HepG2 (cell line): ENCODE measurements around the gene PIK3R4. TPM values are rescaled to one million over a fixed set of nuclear protein-coding genes. Genes with fewer than 3 reads are reported as not detected.

Source experiments
- ATAC-seq: fragments of 200-7000 bp; cut with Tn5 transposase; 3 replicates; pipeline ENCODE4 v1.9.1; 2020; ENCODE audit warnings: mild to moderate bottlenecking, moderate library complexity
- BruUV-seq: library from RNA; stranded (reverse); fragments of 400-500 nt; replicated peaks from 2 replicates; lab custom pipeline; 2021; lab: Mats Ljungman, UMichigan
- CTCF ChIA-PET: fragments of 300-600 bp; formaldehyde crosslinking; extraction: SDS; loops from one replicate; lab custom pipeline; 2021; ENCODE audit warnings: low total read pairs, inconsistent platforms, low intra/inter-chr PET ratio; lab: Yijun Ruan, JAX
- POLR2A ChIA-PET: fragments of 350-600 bp; sonication (Branson Sonifier 250); formaldehyde crosslinking; loops from one replicate; lab custom pipeline; 2020; ENCODE audit warnings: antibody characterized with exemption, inconsistent platforms; lab: Yijun Ruan, JAX
- DNase-seq: peaks from one replicate; pipeline ENCODE4 v3.0.0-alpha.2; 2015; ENCODE audit warnings: low spot score
- FAIRE-seq: peaks from 3 replicates; lab custom pipeline; 2011; peaks lifted over from hg19 to GRCh38; lab: Jason Lieb, UNC
- H2AFZ ChIP-seq: one replicate; pipeline ENCODE4 v1.6.1; 2011; ENCODE audit warnings: low read length, inconsistent platforms
- H3K27ac ChIP-seq: fragments of 300-600 bp; 3 replicates; pipeline ENCODE4 v1.8.0; 2011; ENCODE audit warnings: mixed run types, mild to moderate bottlenecking, mixed read lengths, low read length, inconsistent platforms; ENCODE audit not compliant: insufficient read depth; ENCODE audit errors: extremely low read length
- H3K27me3 ChIP-seq, 2 experiments: fragments of 200-600 bp in 1 of 2; 2 replicates in 1 of 2; 3 replicates in 1 of 2; pipeline versions ENCODE4 v1.6.0 to v1.8.0; 2011; ENCODE audit warnings: low read length in 2 of 2, mild to moderate bottlenecking in 2 of 2, moderate library complexity in 2 of 2, inconsistent platforms in 1 of 2; ENCODE audit not compliant: insufficient read depth in 2 of 2, control insufficient read depth in 1 of 2
- H3K36me3 ChIP-seq, 2 experiments: fragments of 200-600 bp in 1 of 2; replicated peaks in 1 of 2; 2 replicates in 1 of 2; 3 replicates in 1 of 2; pipeline versions ENCODE4 v1.5.1 to v1.8.0; 2011; ENCODE audit warnings: low read length in 2 of 2, inconsistent platforms in 1 of 2; ENCODE audit not compliant: insufficient read depth in 2 of 2, control insufficient read depth in 1 of 2
- H3K4me1 ChIP-seq: 2 replicates; pipeline ENCODE4 v1.5.1; 2012; ENCODE audit warnings: low read length, inconsistent platforms; ENCODE audit not compliant: insufficient read depth
- H3K4me2 ChIP-seq: 2 replicates; pipeline ENCODE4 v1.6.0; 2011; ENCODE audit warnings: low read depth, low read length, inconsistent platforms
- H3K4me3 ChIP-seq, 3 experiments: fragments of 200-600 bp in 1 of 3; sonication (generic), shearing (Covaris generic) in 1 of 3; replicated peaks in 1 of 3; 2 replicates each; pipeline ENCODE4 v1.5.1; 2011 to 2016; ENCODE audit warnings: low read length in 3 of 3, inconsistent platforms in 2 of 3, low read depth in 2 of 3, mild to moderate bottlenecking in 2 of 3, control low read depth in 1 of 3, mixed read lengths in 1 of 3; ENCODE audit not compliant: insufficient read depth in 1 of 3
- H3K79me2 ChIP-seq: one replicate; pipeline ENCODE4 v1.6.1; 2011; ENCODE audit warnings: low read length, inconsistent platforms; ENCODE audit not compliant: insufficient read depth
- H3K9ac ChIP-seq: 2 replicates; pipeline ENCODE4 v1.6.0; 2011; ENCODE audit warnings: mild to moderate bottlenecking, low read depth, low read length, inconsistent platforms; ENCODE audit not compliant: insufficient read depth
- H3K9me3 ChIP-seq: 2 replicates; pipeline ENCODE4 v1.5.1; 2012; ENCODE audit warnings: mild to moderate bottlenecking, low read length
- H4K20me1 ChIP-seq: 2 replicates; pipeline ENCODE4 v1.6.0; 2011; ENCODE audit warnings: inconsistent platforms, mild to moderate bottlenecking, low read length, moderate library complexity; ENCODE audit not compliant: insufficient read depth
- IKZF4 ChIP-seq: sonication (generic); formaldehyde crosslinking; IDR thresholded peaks from 2 replicates; pipeline ENCODE4 v1.5.1; 2020; ENCODE audit warnings: borderline replicate concordance, mild to moderate bottlenecking, low read depth, missing genetic modification reagents; ENCODE audit errors: not compliant biosample characterization
- MAZ ChIP-seq, 2 experiments: sonication (generic) in 1 of 2; formaldehyde crosslinking in 1 of 2; IDR thresholded peaks; 2 replicates each; pipeline versions ENCODE4 v1.5.0 to v1.6.1; 2012 to 2020; ENCODE audit warnings: low read depth in 2 of 2, mild to moderate bottlenecking in 2 of 2, borderline replicate concordance in 1 of 2, improper control_type of control experiment in 1 of 2, low read length in 1 of 2, missing genetic modification reagents in 1 of 2, moderate library complexity in 1 of 2
- POLR2G ChIP-seq: fragments of 200-400 bp; formaldehyde crosslinking; IDR thresholded peaks from 2 replicates; pipeline ENCODE4 v1.6.1; 2018; ENCODE audit warnings: mild to moderate bottlenecking, low read depth, low read length, moderate library complexity
- SP140L ChIP-seq: sonication (generic); formaldehyde crosslinking; IDR thresholded peaks from 2 replicates; pipeline ENCODE4 v1.4.0; 2020; ENCODE audit warnings: missing genetic modification reagents, borderline replicate concordance
- ZNF761 ChIP-seq: sonication (generic); formaldehyde crosslinking; conservative IDR thresholded peaks from 2 replicates; pipeline ENCODE4 v1.4.0; 2020; ENCODE audit warnings: mild to moderate bottlenecking, missing genetic modification reagents
- WGBS: methylation state at CpG from one replicate; pipeline ENCODE4 v1.1.6; 2017; ENCODE audit warnings: low lambda C conversion rate; 5-methylcytosine and 5-hydroxymethylcytosine counted together
- in situ Hi-C: cut with HindIII; loops from 2 replicates; pipeline ENCODE4 v1.10.0; 2017; ENCODE audit warnings: low pct_unique_long_range_greater_than_20kb; ENCODE audit not compliant: extremely low pct_ligation_motif_present
- intact Hi-C: fragments of 100-400 bp; cut with micrococcal nuclease; formaldehyde crosslinking; loops from one replicate; pipeline ENCODE4 v1.10.0; 2022; ENCODE audit not compliant: unreplicated experiment
- polyA plus RNA-seq, 8 experiments: library from polyadenylated mRNA; depleted of rRNA in 3 of 8; stranded (reverse) in 7 of 8; unstranded in 1 of 8; fragments of >200 nt; fragmentation: Illumina TruSeq in 4 of 8; extraction: Trizol in 4 of 8; gene quantifications; 2 replicates each; pipeline versions ENCODE4 v1.2.1 to v1.2.3, GENCODE V29; 2011 to 2016; ENCODE audit warnings: low read depth in 4 of 8, missing spikeins in 1 of 8, mixed read lengths in 1 of 8; ENCODE audit not compliant: insufficient read depth in 1 of 8
- total RNA-seq, 5 experiments: library from RNA; depleted of rRNA; stranded (reverse); fragments of >200 nt; fragmentation: Illumina TruSeq; extraction: Trizol; gene quantifications; 2 replicates each; pipeline ENCODE4 v1.2.3, GENCODE V29; 2016; ENCODE audit warnings: low read depth in 1 of 5
- TF ChIP-seq, protein P1 (sequence below): sonication (generic); formaldehyde crosslinking; IDR thresholded peaks from 2 replicates; pipeline ENCODE4 v1.5.1; 2020; ENCODE audit warnings: missing genetic modification reagents, mild to moderate bottlenecking, borderline replicate concordance
- TF ChIP-seq, protein P2 (sequence below): sonication (generic); formaldehyde crosslinking; IDR thresholded peaks from 2 replicates; pipeline ENCODE4 v1.4.0; 2020; ENCODE audit warnings: missing genetic modification reagents, low read depth, mild to moderate bottlenecking, borderline replicate concordance
- TF ChIP-seq, protein P3 (sequence below): sonication (generic); formaldehyde crosslinking; IDR thresholded peaks from 2 replicates; pipeline ENCODE4 v1.8.0; 2022; ENCODE audit warnings: mild to moderate bottlenecking, missing genetic modification reagents; ENCODE audit not compliant: insufficient replicate concordance
- TF ChIP-seq, protein P4 (sequence below): sonication (generic); formaldehyde crosslinking; IDR thresholded peaks from 2 replicates; pipeline ENCODE4 v1.4.0; 2020; ENCODE audit warnings: missing genetic modification reagents
- TF ChIP-seq, protein P5 (sequence below): IDR thresholded peaks from 2 replicates; pipeline ENCODE4 v1.6.1; 2012; ENCODE audit warnings: low read length, improper control_type of control experiment

Gene PIK3R4
- total and polyA plus RNA-seq, 2 of the 13 experiments (the other 11 are each of a cell fraction or from before 2014, with no cell fraction given) = 22.4 to 26.0 TPM

DNA sequence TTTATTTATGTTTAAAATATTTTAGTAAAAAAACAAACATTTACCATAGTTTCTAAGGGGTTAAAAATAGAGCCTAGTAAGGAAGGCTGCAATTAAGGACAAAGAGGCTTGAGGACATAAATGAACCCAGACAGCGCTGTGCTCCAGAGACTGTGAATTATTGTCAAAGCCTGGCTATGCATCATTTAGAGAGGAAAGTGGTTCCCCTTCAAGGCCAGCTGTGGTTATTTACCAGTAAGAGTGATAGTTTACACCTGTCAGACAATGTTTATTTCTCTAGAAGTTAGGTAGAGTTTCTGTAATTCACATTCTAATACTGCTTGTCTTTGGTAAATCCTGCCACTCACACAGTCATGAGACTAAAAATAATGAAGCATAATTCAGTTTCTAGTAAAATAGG lies 32.4 kb upstream of the PIK3R4 start:
- Histone ChIP-seq H3K4me1 (no peaks in the 10 kb centered on the region), H3K79me2 (no peaks in the 10 kb centered on the region), H2AFZ (no peak overlapping the region), H4K20me1 (no peaks in the 10 kb centered on the region), H3K27me3 (no peaks in the 10 kb centered on the region), H3K9ac (no peak overlapping the region), H3K9me3 (no peaks in the 10 kb centered on the region), H3K27ac (no peak overlapping the region), H3K4me3 (no peak overlapping the region), H3K36me3 (no peaks in the 10 kb centered on the region), H3K4me2 (no peak overlapping the region)
- POLR2A ChIA-PET = no interaction called here
- intact Hi-C loops (no loop called here), in situ Hi-C loops (no loop called here)
- ATAC-seq (no peak), DNase-seq (no peak), FAIRE-seq (no peak)
- no TSS peak for BruUV-seq
- CTCF ChIA-PET = no interaction called here
- WGBS = 0% methylated on average over 1 of the region's 1 CpG
- TF ChIP-seq, protein P1, sequence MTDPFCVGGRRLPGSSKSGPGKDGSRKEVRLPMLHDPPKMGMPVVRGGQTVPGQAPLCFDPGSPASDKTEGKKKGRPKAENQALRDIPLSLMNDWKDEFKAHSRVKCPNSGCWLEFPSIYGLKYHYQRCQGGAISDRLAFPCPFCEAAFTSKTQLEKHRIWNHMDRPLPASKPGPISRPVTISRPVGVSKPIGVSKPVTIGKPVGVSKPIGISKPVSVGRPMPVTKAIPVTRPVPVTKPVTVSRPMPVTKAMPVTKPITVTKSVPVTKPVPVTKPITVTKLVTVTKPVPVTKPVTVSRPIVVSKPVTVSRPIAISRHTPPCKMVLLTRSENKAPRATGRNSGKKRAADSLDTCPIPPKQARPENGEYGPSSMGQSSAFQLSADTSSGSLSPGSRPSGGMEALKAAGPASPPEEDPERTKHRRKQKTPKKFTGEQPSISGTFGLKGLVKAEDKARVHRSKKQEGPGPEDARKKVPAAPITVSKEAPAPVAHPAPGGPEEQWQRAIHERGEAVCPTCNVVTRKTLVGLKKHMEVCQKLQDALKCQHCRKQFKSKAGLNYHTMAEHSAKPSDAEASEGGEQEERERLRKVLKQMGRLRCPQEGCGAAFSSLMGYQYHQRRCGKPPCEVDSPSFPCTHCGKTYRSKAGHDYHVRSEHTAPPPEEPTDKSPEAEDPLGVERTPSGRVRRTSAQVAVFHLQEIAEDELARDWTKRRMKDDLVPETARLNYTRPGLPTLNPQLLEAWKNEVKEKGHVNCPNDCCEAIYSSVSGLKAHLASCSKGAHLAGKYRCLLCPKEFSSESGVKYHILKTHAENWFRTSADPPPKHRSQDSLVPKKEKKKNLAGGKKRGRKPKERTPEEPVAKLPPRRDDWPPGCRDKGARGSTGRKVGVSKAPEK (CRISPR knock-in tag) = no peak
- TF ChIP-seq ZNF761 (CRISPR knock-in tag) (no peak), POLR2G (no peak), MAZ (IDR thresholded peaks at IDR 0.05; ENCODE audit: borderline replicate concordance, low read depth, low read length) (no peak), MAZ (CRISPR knock-in tag; IDR thresholded peaks at IDR 0.05; ENCODE audit: low read depth) (no peak), IKZF4 (CRISPR knock-in tag) (no peak), SP140L (CRISPR knock-in tag) (no peak)
- TF ChIP-seq, protein P2, sequence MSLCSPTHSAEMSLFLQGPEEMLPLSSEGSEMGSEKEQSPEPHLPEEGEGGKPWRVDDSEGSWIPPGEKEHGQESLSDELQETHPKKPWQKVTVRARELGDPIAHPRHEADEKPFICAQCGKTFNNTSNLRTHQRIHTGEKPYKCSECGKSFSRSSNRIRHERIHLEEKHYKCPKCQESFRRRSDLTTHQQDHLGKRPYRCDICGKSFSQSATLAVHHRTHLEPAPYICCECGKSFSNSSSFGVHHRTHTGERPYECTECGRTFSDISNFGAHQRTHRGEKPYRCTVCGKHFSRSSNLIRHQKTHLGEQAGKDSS (CRISPR knock-in tag) = no peak
- TF ChIP-seq, protein P3, sequence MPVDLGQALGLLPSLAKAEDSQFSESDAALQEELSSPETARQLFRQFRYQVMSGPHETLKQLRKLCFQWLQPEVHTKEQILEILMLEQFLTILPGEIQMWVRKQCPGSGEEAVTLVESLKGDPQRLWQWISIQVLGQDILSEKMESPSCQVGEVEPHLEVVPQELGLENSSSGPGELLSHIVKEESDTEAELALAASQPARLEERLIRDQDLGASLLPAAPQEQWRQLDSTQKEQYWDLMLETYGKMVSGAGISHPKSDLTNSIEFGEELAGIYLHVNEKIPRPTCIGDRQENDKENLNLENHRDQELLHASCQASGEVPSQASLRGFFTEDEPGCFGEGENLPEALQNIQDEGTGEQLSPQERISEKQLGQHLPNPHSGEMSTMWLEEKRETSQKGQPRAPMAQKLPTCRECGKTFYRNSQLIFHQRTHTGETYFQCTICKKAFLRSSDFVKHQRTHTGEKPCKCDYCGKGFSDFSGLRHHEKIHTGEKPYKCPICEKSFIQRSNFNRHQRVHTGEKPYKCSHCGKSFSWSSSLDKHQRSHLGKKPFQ (CRISPR knock-in tag) = no peak
- TF ChIP-seq, protein P4, sequence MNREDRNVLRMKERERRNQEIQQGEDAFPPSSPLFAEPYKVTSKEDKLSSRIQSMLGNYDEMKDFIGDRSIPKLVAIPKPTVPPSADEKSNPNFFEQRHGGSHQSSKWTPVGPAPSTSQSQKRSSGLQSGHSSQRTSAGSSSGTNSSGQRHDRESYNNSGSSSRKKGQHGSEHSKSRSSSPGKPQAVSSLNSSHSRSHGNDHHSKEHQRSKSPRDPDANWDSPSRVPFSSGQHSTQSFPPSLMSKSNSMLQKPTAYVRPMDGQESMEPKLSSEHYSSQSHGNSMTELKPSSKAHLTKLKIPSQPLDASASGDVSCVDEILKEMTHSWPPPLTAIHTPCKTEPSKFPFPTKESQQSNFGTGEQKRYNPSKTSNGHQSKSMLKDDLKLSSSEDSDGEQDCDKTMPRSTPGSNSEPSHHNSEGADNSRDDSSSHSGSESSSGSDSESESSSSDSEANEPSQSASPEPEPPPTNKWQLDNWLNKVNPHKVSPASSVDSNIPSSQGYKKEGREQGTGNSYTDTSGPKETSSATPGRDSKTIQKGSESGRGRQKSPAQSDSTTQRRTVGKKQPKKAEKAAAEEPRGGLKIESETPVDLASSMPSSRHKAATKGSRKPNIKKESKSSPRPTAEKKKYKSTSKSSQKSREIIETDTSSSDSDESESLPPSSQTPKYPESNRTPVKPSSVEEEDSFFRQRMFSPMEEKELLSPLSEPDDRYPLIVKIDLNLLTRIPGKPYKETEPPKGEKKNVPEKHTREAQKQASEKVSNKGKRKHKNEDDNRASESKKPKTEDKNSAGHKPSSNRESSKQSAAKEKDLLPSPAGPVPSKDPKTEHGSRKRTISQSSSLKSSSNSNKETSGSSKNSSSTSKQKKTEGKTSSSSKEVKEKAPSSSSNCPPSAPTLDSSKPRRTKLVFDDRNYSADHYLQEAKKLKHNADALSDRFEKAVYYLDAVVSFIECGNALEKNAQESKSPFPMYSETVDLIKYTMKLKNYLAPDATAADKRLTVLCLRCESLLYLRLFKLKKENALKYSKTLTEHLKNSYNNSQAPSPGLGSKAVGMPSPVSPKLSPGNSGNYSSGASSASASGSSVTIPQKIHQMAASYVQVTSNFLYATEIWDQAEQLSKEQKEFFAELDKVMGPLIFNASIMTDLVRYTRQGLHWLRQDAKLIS = no peak
- TF ChIP-seq, protein P5, sequence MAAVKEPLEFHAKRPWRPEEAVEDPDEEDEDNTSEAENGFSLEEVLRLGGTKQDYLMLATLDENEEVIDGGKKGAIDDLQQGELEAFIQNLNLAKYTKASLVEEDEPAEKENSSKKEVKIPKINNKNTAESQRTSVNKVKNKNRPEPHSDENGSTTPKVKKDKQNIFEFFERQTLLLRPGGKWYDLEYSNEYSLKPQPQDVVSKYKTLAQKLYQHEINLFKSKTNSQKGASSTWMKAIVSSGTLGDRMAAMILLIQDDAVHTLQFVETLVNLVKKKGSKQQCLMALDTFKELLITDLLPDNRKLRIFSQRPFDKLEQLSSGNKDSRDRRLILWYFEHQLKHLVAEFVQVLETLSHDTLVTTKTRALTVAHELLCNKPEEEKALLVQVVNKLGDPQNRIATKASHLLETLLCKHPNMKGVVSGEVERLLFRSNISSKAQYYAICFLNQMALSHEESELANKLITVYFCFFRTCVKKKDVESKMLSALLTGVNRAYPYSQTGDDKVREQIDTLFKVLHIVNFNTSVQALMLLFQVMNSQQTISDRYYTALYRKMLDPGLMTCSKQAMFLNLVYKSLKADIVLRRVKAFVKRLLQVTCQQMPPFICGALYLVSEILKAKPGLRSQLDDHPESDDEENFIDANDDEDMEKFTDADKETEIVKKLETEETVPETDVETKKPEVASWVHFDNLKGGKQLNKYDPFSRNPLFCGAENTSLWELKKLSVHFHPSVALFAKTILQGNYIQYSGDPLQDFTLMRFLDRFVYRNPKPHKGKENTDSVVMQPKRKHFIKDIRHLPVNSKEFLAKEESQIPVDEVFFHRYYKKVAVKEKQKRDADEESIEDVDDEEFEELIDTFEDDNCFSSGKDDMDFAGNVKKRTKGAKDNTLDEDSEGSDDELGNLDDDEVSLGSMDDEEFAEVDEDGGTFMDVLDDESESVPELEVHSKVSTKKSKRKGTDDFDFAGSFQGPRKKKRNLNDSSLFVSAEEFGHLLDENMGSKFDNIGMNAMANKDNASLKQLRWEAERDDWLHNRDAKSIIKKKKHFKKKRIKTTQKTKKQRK = no peak
